HG03520 (cell line): ENCODE measurements around the gene HSF2BP.
"Not testable (repeated sequence)": the region's sequence is repeated elsewhere in the genome, so short reads cannot be mapped to it uniquely, and the experiment has no call there.

ENCODE experiments used
- ATAC-seq: cut with Tn5 transposase; IDR thresholded peaks from one replicate; pipeline ENCODE4 v1.9.1; 2021; ENCODE audit warnings: mild to moderate bottlenecking, moderate library complexity; ENCODE audit not compliant: unreplicated experiment

Gene HSF2BP

GRCh38 chr21:43659136-43660000 is at the start of gene HSF2BP, which contains the start of gene RRP1B:
Gene HSF2BP (minus strand): TSS chr21:43659488. CDS start chr21:43658096, 1,392 bp downstream.
Gene RRP1B (plus strand): TSS chr21:43659560. CDS start chr21:43659665, 105 bp downstream.
- ATAC-seq = peak; percentile 69

GRCh38 chr21:43708745-43709381 is 49.6 kb upstream of the HSF2BP start:
- no peak for ATAC-seq

DNA sequence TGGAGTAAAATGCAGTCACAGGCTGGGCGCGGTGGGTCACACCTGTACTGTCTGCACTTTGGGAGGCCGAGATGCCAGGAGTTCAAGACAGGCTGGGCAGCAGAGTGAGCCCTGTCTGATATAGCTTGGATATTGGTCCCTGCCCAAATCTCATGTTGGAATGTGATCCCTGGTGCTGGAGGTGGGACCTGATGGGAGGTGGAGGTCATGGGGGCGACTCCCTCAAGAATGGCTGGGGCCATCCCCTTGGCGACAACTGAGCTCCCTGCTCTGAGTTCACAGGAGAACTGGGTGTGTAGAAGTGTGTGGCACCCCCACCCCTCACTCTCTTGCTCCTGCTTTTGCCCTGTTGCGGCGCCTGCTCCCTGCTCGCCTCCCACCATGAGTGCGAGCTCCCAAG is 48.2 kb upstream of the HSF2BP start:
- no peak for ATAC-seq

DNA sequence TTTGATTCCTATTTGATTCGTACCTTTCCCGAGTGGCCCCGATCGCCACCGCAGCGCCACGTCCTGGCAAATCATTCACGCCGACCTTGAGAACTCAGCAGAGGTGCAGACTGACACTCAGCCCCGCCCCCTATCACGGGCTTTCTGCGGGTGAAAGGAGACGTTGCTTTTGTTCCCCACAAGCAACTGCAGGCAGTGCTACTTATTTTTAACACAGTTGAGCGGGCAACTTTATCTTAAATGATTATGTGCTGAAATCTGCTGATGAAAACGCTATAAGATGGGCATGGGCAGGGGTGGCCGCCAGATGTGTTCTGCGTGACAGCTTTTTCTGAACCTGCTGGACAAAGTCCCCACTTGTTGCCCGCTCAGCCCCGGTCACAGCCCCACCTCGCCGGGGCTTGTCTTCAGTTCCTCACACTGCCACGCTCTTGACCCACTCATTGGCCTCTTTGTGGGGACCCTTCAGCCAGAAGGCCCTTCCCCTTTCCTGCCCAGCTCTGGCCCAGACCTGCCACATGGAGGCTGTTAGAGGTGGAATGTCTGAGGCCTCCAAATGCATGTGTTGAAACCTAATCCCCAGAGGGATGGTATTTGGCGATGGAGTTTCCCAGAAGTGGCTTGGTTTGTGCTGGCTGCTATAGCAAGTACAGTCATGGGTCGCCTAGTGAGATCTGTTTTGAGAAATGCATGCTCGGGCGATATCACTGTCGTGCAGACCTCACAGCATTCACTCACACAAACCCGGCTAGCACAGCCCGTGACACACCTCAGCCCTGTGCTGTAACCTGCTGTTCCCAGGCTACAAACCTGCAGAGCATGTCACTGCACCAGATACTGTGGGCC is 44.0 kb upstream of the HSF2BP start:
- ATAC-seq = no peak

DNA sequence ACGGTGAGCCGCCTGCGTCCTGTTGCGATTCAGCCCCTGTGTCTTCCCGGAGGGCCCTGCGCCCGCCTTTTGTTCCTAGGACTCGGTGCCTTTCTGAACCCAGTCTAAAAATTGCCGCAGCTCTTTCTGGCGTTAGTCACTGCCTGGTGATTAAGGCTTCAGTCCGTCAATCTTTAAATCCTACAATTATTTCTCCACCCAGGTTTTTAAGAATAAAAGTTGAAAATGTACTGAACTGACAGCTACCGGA is 43.4 kb upstream of the HSF2BP start:
- ATAC-seq = no peak

- no peak for ATAC-seq
These were observed 42.9 kb upstream of the HSF2BP start for GRCh38 chr21:43701936-43702784.

DNA sequence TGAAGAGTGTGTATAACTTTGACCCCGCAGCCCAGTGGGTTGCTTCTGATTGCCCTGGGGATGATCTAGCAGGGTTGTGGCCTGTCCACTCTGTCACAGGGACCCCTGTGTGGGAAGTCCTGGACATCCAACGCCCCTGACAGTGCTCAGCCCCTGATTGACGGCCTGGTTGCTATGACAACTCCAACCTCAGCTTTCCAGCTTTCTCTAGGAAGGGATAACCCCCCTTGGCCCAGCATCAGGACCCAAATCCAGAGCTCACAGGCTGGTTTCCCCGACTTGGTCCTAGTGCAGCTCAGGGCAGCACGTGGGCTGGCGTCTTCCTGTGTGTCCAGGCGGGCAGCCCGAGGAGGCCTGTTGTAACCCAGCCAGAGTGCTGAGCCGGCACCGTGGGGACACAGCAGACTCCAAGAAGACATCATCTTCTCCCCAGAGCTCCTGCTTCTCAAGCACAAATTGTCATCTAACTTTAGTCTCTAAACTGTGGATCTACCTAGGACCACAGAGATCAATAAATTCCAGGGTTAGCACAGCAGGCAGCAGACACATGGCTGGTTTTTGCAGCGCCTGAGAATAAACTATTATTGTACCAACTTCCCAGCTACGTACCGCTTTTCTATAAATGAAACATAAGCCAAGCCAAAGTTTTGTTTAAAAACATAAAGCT is 40.8 kb upstream of the HSF2BP start:
- ATAC-seq = no peak

GRCh38 chr21:43699492-43699777 is 40.1 kb upstream of the HSF2BP start:
- ATAC-seq = not testable (repeated sequence)

DNA sequence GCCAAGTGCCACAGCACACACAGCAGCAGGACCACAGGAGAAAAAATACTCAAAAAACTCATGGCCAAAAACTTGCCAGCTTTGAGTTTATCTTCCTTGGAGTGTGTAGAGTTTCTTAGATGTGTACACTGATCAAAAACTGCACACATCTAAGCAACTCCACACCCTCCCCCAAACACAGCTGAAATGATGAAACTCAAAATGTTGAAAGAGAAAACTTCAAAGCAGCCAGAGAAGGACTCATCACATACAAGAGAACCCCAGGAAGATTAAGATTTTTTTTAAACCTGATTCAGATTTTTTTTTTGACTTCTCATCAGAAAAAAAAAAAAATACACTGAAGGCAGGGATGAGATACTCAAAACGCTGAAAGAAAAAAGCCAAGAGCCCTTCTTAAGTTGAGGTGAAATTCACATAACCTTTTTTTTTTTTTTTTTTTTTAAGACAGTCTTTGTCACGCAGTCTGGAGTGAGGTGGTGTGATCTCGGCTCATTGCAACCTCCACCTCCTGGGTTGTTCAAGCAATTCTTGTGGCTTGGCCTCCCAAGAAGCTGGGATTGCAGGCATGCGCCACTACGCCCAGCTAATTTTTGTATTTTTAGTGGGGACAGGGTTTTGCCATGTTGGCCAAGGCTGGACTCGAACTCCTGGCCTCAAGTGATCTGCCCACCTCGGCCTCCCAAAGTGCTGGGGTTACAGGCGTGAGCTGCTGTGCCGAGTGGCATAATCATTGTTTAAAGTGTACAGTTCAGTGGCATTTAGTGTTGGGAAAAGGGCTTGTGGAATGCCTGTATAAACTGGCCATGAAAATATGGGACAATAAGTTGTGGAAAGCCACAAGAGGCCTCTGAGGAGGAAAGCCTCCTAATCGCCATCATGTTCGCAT is 38.7 kb upstream of the HSF2BP start:
- ATAC-seq = no peak

GRCh38 chr21:43696214-43696613 is 36.9 kb upstream of the HSF2BP start:
- ATAC-seq = no peak

GRCh38 chr21:43694437-43695079 is 35.3 kb upstream of the HSF2BP start:
- ATAC-seq = no peak

DNA sequence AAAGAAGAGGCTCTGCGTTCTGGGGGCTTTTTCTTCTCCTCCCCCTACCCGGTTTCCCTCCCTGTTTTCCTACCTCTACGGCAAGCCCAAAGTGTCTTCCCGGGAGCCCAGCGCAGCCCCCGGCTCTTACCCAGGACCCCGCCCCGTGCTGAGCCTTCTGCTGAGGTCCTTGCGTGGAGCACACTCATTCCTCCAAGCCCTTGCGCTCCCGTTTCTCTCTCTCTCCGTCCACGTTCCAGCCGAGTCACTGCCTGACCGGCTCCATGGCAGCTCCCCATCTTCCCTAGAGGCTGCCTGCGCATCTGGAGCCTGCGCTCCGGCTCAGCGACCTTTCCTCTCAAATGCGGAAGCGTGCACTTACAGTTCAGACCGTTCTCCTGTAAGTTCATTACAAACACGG is 34.7 kb upstream of the HSF2BP start:
- no peak for ATAC-seq

GRCh38 chr21:43692949-43693348 is 33.7 kb upstream of the HSF2BP start:
- ATAC-seq = no peak

GRCh38 chr21:43691801-43692200 is 32.5 kb upstream of the HSF2BP start:
- no peak for ATAC-seq

- ATAC-seq = no peak
These were observed 32.0 kb upstream of the HSF2BP start for GRCh38 chr21:43691086-43691795.

DNA sequence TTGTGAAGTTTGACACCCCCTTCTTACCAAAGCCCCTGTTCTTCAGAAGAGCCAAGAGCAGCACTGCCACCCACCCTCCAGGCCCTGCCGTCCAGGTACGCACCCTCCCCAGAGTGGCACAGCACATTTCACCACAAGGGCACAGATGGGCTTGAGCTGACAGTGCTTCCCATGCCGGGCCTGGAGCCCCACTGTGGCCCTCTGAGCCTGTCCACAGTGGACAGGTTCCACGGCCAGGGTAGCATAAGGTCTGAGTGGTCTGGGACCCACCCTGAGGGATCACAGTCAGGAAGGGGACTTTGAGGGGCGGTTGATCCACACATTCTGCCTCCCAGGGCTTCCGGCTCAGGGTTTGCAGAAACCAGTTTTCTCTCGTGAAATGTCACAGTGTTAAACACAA is 31.1 kb upstream of the HSF2BP start:
- no peak for ATAC-seq

GRCh38 chr21:43689556-43690337 is 30.5 kb upstream of the HSF2BP start:
- ATAC-seq = no peak
